K562 (cell line): ENCODE results near the gene ZMIZ1. TPM values are rescaled to one million over a fixed set of nuclear protein-coding genes. Genes with fewer than 3 reads are reported as not detected.

Source experiments
- ARID2 ChIP-seq: fragments of 450-650 bp; IDR thresholded peaks from 2 replicates; pipeline ENCODE4 v1.6.1; 2017; ENCODE audit warnings: antibody characterized with exemption, mild to moderate bottlenecking
- CAMTA2 ChIP-seq: fragments of 250-450 bp; sonication (Bioruptor Pico); conservative IDR thresholded peaks from 2 replicates; pipeline ENCODE4 v1.5.1; 2022
- CC2D1A ChIP-seq: fragments of 450-650 bp; IDR thresholded peaks from 2 replicates; pipeline ENCODE4 v1.6.1; 2017; ENCODE audit warnings: mild to moderate bottlenecking
- CTBP1 ChIP-seq: fragments of 450-650 bp; IDR thresholded peaks from 2 replicates; pipeline ENCODE4 v1.6.1; 2016; ENCODE audit warnings: borderline replicate concordance
- JUND ChIP-seq, 2 experiments: IDR thresholded peaks; 2 replicates in 1 of 2; 3 replicates in 1 of 2; pipeline ENCODE4 v1.6.1; 2011; ENCODE audit warnings: borderline replicate concordance in 2 of 2, low read depth in 2 of 2, low read length in 2 of 2, improper control_type of control experiment in 1 of 2, missing biosample characterization in 1 of 2, missing genetic modification characterization in 1 of 2, missing genetic modification reagents in 1 of 2
- MTA3 ChIP-seq: fragments of 450-650 bp; formaldehyde crosslinking; IDR thresholded peaks from 2 replicates; pipeline ENCODE4 v1.6.1; 2017; ENCODE audit warnings: mild to moderate bottlenecking, borderline replicate concordance
- MYNN ChIP-seq, 2 experiments: sonication (generic); formaldehyde crosslinking in 1 of 2; IDR thresholded peaks; 2 replicates each; pipeline versions ENCODE4 v1.5.0 to v1.6.1; 2016 to 2020; ENCODE audit warnings: antibody characterized with exemption in 1 of 2, missing genetic modification reagents in 1 of 2
- NCOA6 ChIP-seq: fragments of 450-650 bp; IDR thresholded peaks from 2 replicates; pipeline ENCODE4 v1.6.1; 2017; ENCODE audit warnings: mild to moderate bottlenecking
- PHF21A ChIP-seq: fragments of 450-650 bp; IDR thresholded peaks from 2 replicates; pipeline ENCODE4 v1.6.1; 2017; ENCODE audit warnings: low read depth, borderline replicate concordance
- PYGO2 ChIP-seq: fragments of 450-650 bp; IDR thresholded peaks from 2 replicates; pipeline ENCODE4 v1.6.1; 2016; ENCODE audit warnings: mild to moderate bottlenecking, missing genetic modification characterization, moderate library complexity, missing compliant biosample characterization
- SMC3 ChIP-seq: conservative IDR thresholded peaks from 2 replicates; pipeline ENCODE4 v1.6.1; 2011; ENCODE audit warnings: low read depth, low read length, improper control_type of control experiment; ENCODE audit not compliant: insufficient read depth
- SREBF2 ChIP-seq: sonication (generic); formaldehyde crosslinking; IDR thresholded peaks from 2 replicates; pipeline ENCODE4 v1.4.0; 2020; ENCODE audit warnings: mild to moderate bottlenecking, missing genetic modification reagents
- TARDBP ChIP-seq: fragments of 450-650 bp; IDR thresholded peaks from 2 replicates; pipeline ENCODE4 v1.6.1; 2016
- TCF7 ChIP-seq: sonication (generic); IDR thresholded peaks from 2 replicates; pipeline ENCODE4 v1.6.1; 2016; ENCODE audit warnings: antibody characterized with exemption, borderline replicate concordance
- ZNF23 ChIP-seq: fragments of 250-450 bp; sonication (Bioruptor Pico); IDR thresholded peaks from 2 replicates; pipeline ENCODE4 v1.4.0; 2020; ENCODE audit warnings: mild to moderate bottlenecking
- polyA plus RNA-seq, 8 experiments: library from polyadenylated mRNA; depleted of rRNA in 4 of 8; stranded (reverse) in 5 of 8; unstranded in 3 of 8; fragments of >200 nt; fragmentation: Nextera tagmentation in 2 of 8; fragmentation: Illumina TruSeq in 1 of 8; extraction: Ambion mirVana in 2 of 8; extraction: Trizol in 1 of 8; gene quantifications; 2 replicates each; pipeline versions ENCODE4 v1.2.1 to v1.2.3, GENCODE V29; 2011 to 2014; ENCODE audit warnings: inconsistent platforms in 1 of 8, missing spikeins in 1 of 8
- total RNA-seq, 7 experiments: library from RNA; depleted of rRNA in 6 of 7; stranded (reverse); fragments of >200 nt in 6 of 7; fragmentation: Illumina TruSeq in 2 of 7; extraction: Trizol in 2 of 7; gene quantifications; 2 replicates each; pipeline versions ENCODE4 v1.2.1 to v1.2.3, GENCODE V29; 2011 to 2021; ENCODE audit warnings: low replicate concordance in 1 of 7
- TF ChIP-seq, protein P1 (sequence below), 2 experiments: fragments of 450-650 bp in 1 of 2; sonication (generic) in 1 of 2; formaldehyde crosslinking in 1 of 2; IDR thresholded peaks; 2 replicates each; pipeline versions ENCODE4 v1.7.1 to v1.9.0; 2016 to 2022; ENCODE audit warnings: inconsistent platforms in 1 of 2, mild to moderate bottlenecking in 1 of 2, missing genetic modification reagents in 1 of 2
- TF ChIP-seq, protein P2 (sequence below): sonication (generic); formaldehyde crosslinking; IDR thresholded peaks from 2 replicates; pipeline ENCODE4 v1.8.0; 2022; ENCODE audit warnings: mild to moderate bottlenecking, low read depth, missing genetic modification reagents

The ZMIZ1 gene
- total and polyA plus RNA-seq, 9 of the 15 experiments (the other 6 are each of a cell fraction or from before 2014, with no cell fraction given): 1.0 to 37.3 (median 4.3) TPM

DNA sequence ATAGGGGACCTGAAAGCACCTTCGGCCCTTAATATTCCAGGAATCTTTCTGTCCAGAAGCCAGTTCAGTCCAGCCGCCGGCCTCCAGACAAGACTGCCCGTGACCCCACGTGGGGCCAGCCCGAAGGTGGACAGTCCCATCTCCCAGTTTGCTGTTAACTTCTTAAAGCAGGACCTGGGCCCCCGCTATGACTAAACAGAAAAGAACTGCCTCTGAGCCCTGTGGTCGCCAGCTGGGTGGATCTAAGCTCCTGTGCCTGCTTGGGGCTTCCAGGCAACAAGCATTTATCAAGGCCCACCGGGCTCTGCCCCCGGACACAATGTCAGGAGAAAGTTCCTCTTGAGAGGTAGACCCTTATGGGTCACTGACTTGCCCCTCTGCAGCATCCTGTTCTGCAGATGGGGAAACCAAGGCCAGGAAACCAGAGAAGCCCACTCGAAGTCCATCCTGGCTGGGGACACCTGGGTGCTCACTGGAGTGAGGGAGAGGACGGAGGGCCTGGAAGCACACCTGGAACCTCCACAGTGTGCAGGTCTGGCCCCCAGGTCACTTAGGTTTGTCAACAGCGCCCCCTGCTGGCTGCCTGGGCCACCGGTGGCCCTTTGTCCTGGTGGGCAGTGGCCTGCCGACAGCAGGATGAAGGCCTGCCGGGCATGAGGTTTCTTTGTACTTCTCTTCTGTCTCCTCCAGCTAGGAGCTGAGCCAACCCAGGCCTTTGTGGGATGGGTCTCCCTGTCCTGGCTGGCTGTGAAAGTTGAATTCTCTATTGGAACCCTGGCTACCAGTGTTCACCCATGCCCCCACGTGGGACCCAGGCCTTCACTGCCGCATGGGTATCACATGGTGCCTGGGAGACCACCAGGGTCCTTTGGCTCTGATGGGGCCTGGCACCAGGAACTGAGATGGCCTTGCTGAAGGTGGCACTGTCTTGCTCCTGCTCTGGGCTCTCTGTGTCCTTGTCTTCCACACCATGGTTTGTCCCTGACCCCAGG lies 128.0 kb downstream of the ZMIZ1 start (continued):
- TF ChIP-seq, protein P1, sequence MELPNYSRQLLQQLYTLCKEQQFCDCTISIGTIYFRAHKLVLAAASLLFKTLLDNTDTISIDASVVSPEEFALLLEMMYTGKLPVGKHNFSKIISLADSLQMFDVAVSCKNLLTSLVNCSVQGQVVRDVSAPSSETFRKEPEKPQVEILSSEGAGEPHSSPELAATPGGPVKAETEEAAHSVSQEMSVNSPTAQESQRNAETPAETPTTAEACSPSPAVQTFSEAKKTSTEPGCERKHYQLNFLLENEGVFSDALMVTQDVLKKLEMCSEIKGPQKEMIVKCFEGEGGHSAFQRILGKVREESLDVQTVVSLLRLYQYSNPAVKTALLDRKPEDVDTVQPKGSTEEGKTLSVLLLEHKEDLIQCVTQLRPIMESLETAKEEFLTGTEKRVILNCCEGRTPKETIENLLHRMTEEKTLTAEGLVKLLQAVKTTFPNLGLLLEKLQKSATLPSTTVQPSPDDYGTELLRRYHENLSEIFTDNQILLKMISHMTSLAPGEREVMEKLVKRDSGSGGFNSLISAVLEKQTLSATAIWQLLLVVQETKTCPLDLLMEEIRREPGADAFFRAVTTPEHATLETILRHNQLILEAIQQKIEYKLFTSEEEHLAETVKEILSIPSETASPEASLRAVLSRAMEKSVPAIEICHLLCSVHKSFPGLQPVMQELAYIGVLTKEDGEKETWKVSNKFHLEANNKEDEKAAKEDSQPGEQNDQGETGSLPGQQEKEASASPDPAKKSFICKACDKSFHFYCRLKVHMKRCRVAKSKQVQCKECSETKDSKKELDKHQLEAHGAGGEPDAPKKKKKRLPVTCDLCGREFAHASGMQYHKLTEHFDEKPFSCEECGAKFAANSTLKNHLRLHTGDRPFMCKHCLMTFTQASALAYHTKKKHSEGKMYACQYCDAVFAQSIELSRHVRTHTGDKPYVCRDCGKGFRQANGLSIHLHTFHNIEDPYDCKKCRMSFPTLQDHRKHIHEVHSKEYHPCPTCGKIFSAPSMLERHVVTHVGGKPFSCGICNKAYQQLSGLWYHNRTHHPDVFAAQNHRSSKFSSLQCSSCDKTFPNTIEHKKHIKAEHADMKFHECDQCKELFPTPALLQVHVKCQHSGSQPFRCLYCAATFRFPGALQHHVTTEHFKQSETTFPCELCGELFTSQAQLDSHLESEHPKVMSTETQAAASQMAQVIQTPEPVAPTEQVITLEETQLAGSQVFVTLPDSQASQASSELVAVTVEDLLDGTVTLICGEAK (IDR thresholded peaks at IDR 0.05): no peak
- TF ChIP-seq, protein P1 (CRISPR knock-in tag; IDR thresholded peaks at IDR 0.05): no peak
- TF ChIP-seq ARID2: peak; percentile 81; the same call in 1 of the 2 replicates
- no peak for TF ChIP-seq NCOA6
- no peak for TF ChIP-seq TARDBP
- peak; percentile 49; the same call in 1 of the 2 replicates for TF ChIP-seq CTBP1
- no peak for TF ChIP-seq PYGO2 (tag)
- no peak for TF ChIP-seq ZNF23 (CRISPR knock-in tag)
- peak; percentile 52; the same call in 1 of the 2 replicates for TF ChIP-seq MYNN (IDR thresholded peaks at IDR 0.05)
- TF ChIP-seq MYNN (CRISPR knock-in tag; IDR thresholded peaks at IDR 0.05): no peak
- peak; percentile 43; the same call in 1 of the 2 replicates for TF ChIP-seq MTA3
- no peak for TF ChIP-seq PHF21A
- no peak for TF ChIP-seq CAMTA2 (CRISPR knock-in tag)
- TF ChIP-seq, protein P2, sequence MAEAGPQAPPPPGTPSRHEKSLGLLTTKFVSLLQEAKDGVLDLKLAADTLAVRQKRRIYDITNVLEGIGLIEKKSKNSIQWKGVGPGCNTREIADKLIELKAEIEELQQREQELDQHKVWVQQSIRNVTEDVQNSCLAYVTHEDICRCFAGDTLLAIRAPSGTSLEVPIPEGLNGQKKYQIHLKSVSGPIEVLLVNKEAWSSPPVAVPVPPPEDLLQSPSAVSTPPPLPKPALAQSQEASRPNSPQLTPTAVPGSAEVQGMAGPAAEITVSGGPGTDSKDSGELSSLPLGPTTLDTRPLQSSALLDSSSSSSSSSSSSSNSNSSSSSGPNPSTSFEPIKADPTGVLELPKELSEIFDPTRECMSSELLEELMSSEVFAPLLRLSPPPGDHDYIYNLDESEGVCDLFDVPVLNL (CRISPR knock-in tag): 0 out of 2 replicates have a peak, but pooled peaks have one; percentile 26
- TF ChIP-seq SMC3: peak; percentile 95
- 0 out of 2 replicates have a peak, but pooled peaks have one; percentile 11 for TF ChIP-seq JUND (IDR thresholded peaks at IDR 0.05; ENCODE audit: borderline replicate concordance, low read depth, low read length)
- peak; percentile 21; the same call in 1 of the 3 replicates for TF ChIP-seq JUND (tag; IDR thresholded peaks at IDR 0.05; ENCODE audit: borderline replicate concordance, low read depth, low read length)
- no peak for TF ChIP-seq SREBF2 (CRISPR knock-in tag)
- TF ChIP-seq TCF7: no peak
- 0 out of 2 replicates have a peak, but pooled peaks have one; percentile 22 for TF ChIP-seq CC2D1A
